ENCODE results near the gene COL9A2.
A peak's percentile ranks its signal among the peaks of the same experiment; 100 is the strongest.

COL9A2 gene

GRCh38 chr1:40272653-40273213 is 44.4 kb downstream of the COL9A2 start:
- no peak for DNase-seq
- in situ Hi-C loops (cut with HindIII; ENCODE audit: low pct_ligation_motif_present, low pct_unique_long_range_greater_than_20kb, low sequenced_read_pairs): no loop called here

GRCh38 chr1:40270152-40270834 is 46.8 kb downstream of the COL9A2 start:
- no peak for DNase-seq
- in situ Hi-C loops (cut with HindIII; ENCODE audit: low pct_ligation_motif_present, low pct_unique_long_range_greater_than_20kb, low sequenced_read_pairs): no loop called here

GRCh38 chr1:40268211-40268610 is 48.9 kb downstream of the COL9A2 start:
- DNase-seq: no peak
- in situ Hi-C loops (cut with HindIII; ENCODE audit: low pct_ligation_motif_present, low pct_unique_long_range_greater_than_20kb, low sequenced_read_pairs): no loop called here

GRCh38 chr1:40267767-40268187 is 49.3 kb downstream of the COL9A2 start:
- DNase-seq: peak; percentile 12

GRCh38 chr1:40266786-40267535 is 50.1 kb downstream of the COL9A2 start:
- DNase-seq: no peak
- in situ Hi-C loops (cut with HindIII; ENCODE audit: low pct_ligation_motif_present, low pct_unique_long_range_greater_than_20kb, low sequenced_read_pairs): no loop called here

More at GRCh38 chr1:40267767-40268187, 49.3 kb downstream of the COL9A2 start:
- in situ Hi-C loops (cut with HindIII; ENCODE audit: low pct_ligation_motif_present, low pct_unique_long_range_greater_than_20kb, low sequenced_read_pairs): no loop called here

- DNase-seq: no peak
- in situ Hi-C loops (cut with HindIII; ENCODE audit: low pct_ligation_motif_present, low pct_unique_long_range_greater_than_20kb, low sequenced_read_pairs): no loop called here
Observed at GRCh38 chr1:40265919-40266318, 51.2 kb downstream of the COL9A2 start.

GRCh38 chr1:40265298-40265697 is 51.8 kb downstream of the COL9A2 start:
- DNase-seq: no peak
- in situ Hi-C loops (cut with HindIII; ENCODE audit: low pct_ligation_motif_present, low pct_unique_long_range_greater_than_20kb, low sequenced_read_pairs): no loop called here

- in situ Hi-C loops (cut with HindIII; ENCODE audit: low pct_ligation_motif_present, low pct_unique_long_range_greater_than_20kb, low sequenced_read_pairs): no loop called here
- no peak for DNase-seq
Observed at GRCh38 chr1:40264354-40264781, 52.7 kb downstream of the COL9A2 start.

GRCh38 chr1:40258445-40258769 is 58.7 kb downstream of the COL9A2 start:
- in situ Hi-C loops (cut with HindIII; ENCODE audit: low pct_ligation_motif_present, low pct_unique_long_range_greater_than_20kb, low sequenced_read_pairs): no loop called here

GRCh38 chr1:40257688-40258444 is 59.2 kb downstream of the COL9A2 start, which contains the start of gene ZMPSTE24:
TSS of gene ZMPSTE24 (plus strand) at chr1:40258236. CDS start at chr1:40258272, 36 bp downstream.
- in situ Hi-C loops (cut with HindIII; ENCODE audit: low pct_ligation_motif_present, low pct_unique_long_range_greater_than_20kb, low sequenced_read_pairs): no loop called here
- DNase-seq: peak; percentile 95

More at GRCh38 chr1:40258445-40258769, 58.7 kb downstream of the COL9A2 start:
- peak; percentile 28 for DNase-seq

- DNase-seq: no peak
- in situ Hi-C loops (cut with HindIII; ENCODE audit: low pct_ligation_motif_present, low pct_unique_long_range_greater_than_20kb, low sequenced_read_pairs): no loop called here
Observed at GRCh38 chr1:40257313-40257687, 59.8 kb downstream of the COL9A2 start.

- in situ Hi-C loops (cut with HindIII; ENCODE audit: low pct_ligation_motif_present, low pct_unique_long_range_greater_than_20kb, low sequenced_read_pairs): no loop called here
- DNase-seq: no peak
Observed at GRCh38 chr1:40256401-40257084, 60.5 kb downstream of the COL9A2 start.

GRCh38 chr1:40255231-40255630 is 61.9 kb downstream of the COL9A2 start:
- DNase-seq: no peak
- in situ Hi-C loops (cut with HindIII; ENCODE audit: low pct_ligation_motif_present, low pct_unique_long_range_greater_than_20kb, low sequenced_read_pairs): no loop called here

- no peak for DNase-seq
- in situ Hi-C loops (cut with HindIII; ENCODE audit: low pct_ligation_motif_present, low pct_unique_long_range_greater_than_20kb, low sequenced_read_pairs): no loop called here
Observed at GRCh38 chr1:40252601-40253000, 64.5 kb downstream of the COL9A2 start.

GRCh38 chr1:40251456-40251855 is 65.6 kb downstream of the COL9A2 start:
- in situ Hi-C loops (cut with HindIII; ENCODE audit: low pct_ligation_motif_present, low pct_unique_long_range_greater_than_20kb, low sequenced_read_pairs): no loop called here
- no peak for DNase-seq
